Stimulated activated CD8-positive, alpha-beta memory T cell treated with anti-CD3 and anti-CD28 coated beads, Interleukin-12 subunit alpha, Interleukin-12 subunit beta, amount 100 ng/mL, for 4 hours (primary cell): ENCODE results near the gene DDX47.

Source experiments
- DNase-seq: peaks from one replicate; pipeline ENCODE4 v3.0.0-alpha.2; 2020; ENCODE audit warnings: low read depth

The DDX47 gene

GRCh38 chr12:12813120-12814101 is at the start of gene DDX47:
Gene DDX47, plus strand, starts transcription at chr12:12813346. Its CDS starts 22 bp downstream, at chr12:12813368.
- peak; percentile 92 for DNase-seq

- DNase-seq: no peak
These were observed 48.3 kb upstream of the DDX47 start for GRCh38 chr12:12764824-12765223.

- no peak for DNase-seq
These were observed 42.9 kb upstream of the DDX47 start for GRCh38 chr12:12770262-12770661.

GRCh38 chr12:12774791-12775190 is 38.4 kb upstream of the DDX47 start:
- DNase-seq: no peak

GRCh38 chr12:12776261-12776660 is 36.9 kb upstream of the DDX47 start:
- DNase-seq: no peak

- DNase-seq: no peak
These were observed 36.1 kb upstream of the DDX47 start for GRCh38 chr12:12777092-12777491.

GRCh38 chr12:12779007-12779406 is 34.1 kb upstream of the DDX47 start:
- DNase-seq: no peak

GRCh38 chr12:12779529-12779928 is 33.6 kb upstream of the DDX47 start:
- DNase-seq: no peak

- DNase-seq: no peak
These were observed 29.0 kb upstream of the DDX47 start for GRCh38 chr12:12784116-12784515.

- DNase-seq: no peak
These were observed 28.0 kb upstream of the DDX47 start, which contains the start of gene APOLD1 for GRCh38 chr12:12784911-12785814. Gene APOLD1, plus strand, starts transcription at chr12:12785659. Its CDS starts 33 bp downstream, at chr12:12785692.

GRCh38 chr12:12786351-12786705 is 26.8 kb upstream of the DDX47 start:
- DNase-seq: no peak

- DNase-seq: peak; percentile 67
These were observed 26.2 kb upstream of the DDX47 start for GRCh38 chr12:12786706-12787601.

GRCh38 chr12:12788131-12788530 is 25.0 kb upstream of the DDX47 start:
- no peak for DNase-seq

- peak; percentile 15 for DNase-seq
These were observed 24.3 kb upstream of the DDX47 start for GRCh38 chr12:12788675-12789368.

- DNase-seq: no peak
These were observed 22.2 kb upstream of the DDX47 start for GRCh38 chr12:12790956-12791355.

GRCh38 chr12:12791756-12792369 is 21.3 kb upstream of the DDX47 start:
- no peak for DNase-seq

- DNase-seq: no peak
These were observed 20.7 kb upstream of the DDX47 start for GRCh38 chr12:12792421-12792820.

- no peak for DNase-seq
These were observed 18.5 kb upstream of the DDX47 start for GRCh38 chr12:12794686-12795085.

- DNase-seq: no peak
These were observed 17.0 kb upstream of the DDX47 start for GRCh38 chr12:12796171-12796570.
